SIG-M5 (cell line): ENCODE data around the gene SFMBT2.

ENCODE experiments used
- DNase-seq: peaks from one replicate; lab custom pipeline; 2025; lab: John Stamatoyannopoulos, UW

The SFMBT2 gene

DNA sequence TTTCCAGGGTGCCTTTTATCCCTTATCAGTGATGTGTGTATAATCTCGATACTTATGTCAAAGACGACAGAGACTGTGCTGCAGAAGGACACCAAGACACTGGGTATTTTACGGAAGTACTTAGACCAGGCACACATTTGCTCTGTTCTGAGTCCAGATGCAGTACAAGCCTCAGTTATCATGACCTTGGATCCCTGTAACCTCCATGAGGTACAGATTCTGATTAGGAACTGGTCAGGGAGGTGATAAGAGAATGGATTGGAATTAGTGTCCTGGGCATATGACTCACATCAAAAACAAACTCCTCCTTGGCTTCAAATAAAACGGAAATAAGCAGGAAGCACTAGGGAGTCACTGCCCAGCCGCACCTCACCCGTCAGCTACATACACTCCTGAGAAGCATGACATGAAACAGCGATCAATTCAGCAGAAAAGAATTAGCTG is 146.5 kb downstream of the SFMBT2 start:
- DNase-seq, result no peak

DNA sequence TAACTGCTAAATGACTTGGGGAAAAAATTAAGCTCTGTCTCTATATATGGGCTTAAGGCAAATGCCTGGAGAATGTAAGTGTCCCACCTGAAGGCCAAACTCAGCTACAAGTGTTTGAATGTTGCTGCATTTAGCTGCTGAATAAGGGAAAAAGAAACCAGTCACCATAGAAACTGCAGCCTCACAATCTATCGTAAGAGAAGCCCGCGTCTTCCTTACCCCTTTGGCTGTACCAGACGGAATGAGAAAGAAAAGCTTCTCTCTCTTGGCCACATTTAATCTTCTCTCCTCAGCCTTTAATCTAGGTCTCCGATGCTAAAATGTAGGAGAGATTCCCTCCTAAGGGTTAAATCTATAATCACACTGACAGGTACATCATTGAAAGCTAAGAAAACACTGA is 147.2 kb downstream of the SFMBT2 start:
- no peak for DNase-seq

GRCh38 chr10:7261351-7261750 is 149.5 kb downstream of the SFMBT2 start:
- no peak for DNase-seq

DNA sequence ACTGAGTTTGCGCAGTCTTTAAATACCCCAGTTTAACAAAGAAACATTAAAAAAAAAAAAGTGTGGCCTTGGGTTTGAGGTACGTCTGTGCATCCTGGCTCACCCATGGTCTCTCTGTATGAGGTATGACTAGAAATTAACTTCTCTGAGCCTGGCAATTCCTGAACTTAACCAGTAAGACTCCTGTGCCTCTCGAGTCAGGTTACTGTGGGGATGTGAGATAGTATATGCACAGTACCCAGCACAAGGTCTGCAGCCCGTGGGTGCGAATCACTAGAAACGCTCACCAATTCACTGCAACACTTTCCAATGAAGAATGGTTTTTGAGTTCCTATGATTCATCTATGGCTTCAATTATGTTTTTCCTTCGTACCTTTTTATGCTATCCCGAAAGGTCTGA is 149.9 kb downstream of the SFMBT2 start:
- DNase-seq, result no peak

GRCh38 chr10:7260412-7260900 is 150.4 kb downstream of the SFMBT2 start:
- no peak for DNase-seq

- no peak for DNase-seq
Observed at GRCh38 chr10:7258948-7259523, 151.8 kb downstream of the SFMBT2 start.

- DNase-seq, result no peak
Observed at GRCh38 chr10:7255517-7255916, 155.3 kb downstream of the SFMBT2 start.

GRCh38 chr10:7251696-7252465 is 159.0 kb downstream of the SFMBT2 start:
- no peak for DNase-seq

GRCh38 chr10:7250236-7250635 is 160.6 kb downstream of the SFMBT2 start:
- DNase-seq, result no peak

DNA sequence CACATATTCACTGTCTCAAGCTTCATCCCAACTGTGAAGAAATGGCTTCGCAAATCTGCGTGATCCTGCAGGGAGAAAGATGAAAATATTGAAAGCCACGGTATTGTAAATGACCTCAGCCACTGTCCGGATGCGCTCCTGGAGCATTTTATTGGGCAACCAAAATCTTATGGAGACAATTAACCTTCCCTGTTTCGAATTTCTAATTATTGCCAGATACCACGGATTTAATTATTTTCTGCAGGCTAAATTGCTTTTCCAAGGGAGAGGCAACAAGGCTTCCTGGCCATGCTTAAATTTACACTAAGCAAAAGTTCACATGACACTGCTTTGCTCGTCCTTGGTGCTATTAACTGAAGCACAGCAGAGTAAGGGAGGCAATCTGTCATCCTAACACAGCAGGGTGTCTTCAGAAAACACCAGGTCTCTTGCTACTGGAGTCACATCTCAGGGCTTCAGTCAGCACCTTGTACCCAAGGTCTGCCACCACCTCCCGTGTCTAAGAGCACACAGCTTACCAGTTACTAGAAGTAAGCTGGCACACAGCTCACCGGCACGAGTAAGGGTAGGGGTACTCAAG is 162.2 kb downstream of the SFMBT2 start:
- DNase-seq, result no peak

- no peak for DNase-seq
Observed at GRCh38 chr10:7248148-7248547, 162.7 kb downstream of the SFMBT2 start.

DNA sequence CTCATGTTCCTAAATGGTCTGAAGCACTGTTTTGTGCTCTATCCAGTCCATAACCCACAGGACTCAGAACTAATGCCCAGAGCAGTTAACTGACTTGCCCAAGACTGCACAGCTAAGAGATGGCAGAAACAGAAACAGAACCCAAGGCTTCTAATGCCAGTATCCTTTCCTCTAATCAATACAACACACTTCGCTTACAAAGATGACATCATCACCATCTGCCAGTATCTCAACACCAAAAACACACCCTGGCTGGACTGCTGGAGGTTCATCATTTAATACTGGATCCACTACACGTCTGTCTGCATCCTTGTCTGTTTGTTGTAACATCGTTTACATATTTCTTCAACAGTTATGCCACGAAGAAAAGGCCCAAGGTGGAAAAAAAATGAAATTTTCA is 165.3 kb downstream of the SFMBT2 start:
- DNase-seq, result no peak

DNA sequence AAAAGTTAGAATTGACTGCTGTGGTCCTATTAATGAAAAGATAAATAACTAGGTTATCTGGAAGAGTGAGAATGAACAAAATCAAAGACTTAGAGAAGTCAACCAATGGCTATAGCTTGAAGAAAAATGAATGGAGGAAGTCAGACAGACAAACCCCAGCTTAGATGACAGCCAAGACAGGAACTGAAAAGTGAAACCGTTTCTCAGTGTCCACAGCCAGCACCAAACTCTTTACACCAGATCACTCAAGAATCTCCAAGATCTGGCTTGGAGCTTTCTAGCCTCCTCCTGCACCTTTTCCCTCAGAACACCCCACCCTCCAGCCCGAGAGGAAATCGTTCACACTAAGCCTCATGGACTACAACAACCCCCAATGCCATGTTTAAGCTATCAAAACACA is 167.0 kb downstream of the SFMBT2 start:
- DNase-seq, result no peak

DNA sequence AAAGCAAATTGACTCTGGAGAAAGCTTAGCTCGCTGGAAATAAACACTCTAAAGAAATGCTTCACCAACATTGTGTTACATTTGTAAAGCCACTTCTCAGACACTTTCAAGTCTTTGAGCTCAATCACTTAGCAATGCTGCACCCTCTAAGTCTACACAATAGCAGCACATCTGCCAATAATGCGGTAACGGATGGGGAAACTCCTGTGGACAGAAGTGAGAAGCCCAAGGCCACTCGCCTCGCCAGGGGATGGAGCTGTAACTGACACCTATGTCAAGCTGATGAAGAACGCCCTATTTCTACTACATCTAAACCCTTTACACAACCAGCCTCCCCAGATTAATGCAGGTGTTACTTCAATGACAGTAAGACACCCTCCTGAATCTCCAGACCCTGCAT is 167.7 kb downstream of the SFMBT2 start:
- DNase-seq, result no peak

DNA sequence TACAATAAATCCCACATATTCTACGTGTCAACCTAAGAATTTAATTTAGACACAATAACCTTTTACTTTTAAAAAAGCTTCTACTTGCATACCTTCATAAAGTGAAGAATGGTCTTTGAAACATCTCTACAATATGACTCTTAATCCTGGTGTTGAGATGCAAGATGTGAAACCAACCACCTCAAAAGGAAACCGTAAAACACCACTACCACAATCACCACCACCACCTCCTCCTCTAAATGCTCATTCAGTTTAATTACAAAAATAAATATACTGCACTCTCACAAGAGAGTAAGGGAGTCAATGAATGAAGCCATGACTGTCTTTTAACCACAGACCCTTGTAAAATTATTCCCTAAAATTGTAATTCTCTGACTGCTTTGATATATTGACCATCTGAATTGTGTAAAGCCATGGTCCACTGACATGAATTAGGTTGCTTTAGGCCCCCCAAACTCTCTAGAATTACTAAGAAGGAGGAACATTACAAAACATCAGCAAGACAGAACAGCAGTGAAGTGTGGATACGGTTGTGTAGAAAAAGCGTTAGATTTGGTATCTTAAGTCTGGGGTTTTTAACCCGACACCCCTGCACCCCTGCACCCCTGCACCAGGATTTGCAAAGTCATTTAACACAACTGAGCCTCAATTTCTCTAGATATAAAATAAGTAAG is 171.4 kb downstream of the SFMBT2 start:
- DNase-seq, result no peak

GRCh38 chr10:7235376-7235775 is 175.5 kb downstream of the SFMBT2 start:
- no peak for DNase-seq

GRCh38 chr10:7234109-7234508 is 176.7 kb downstream of the SFMBT2 start:
- no peak for DNase-seq

- DNase-seq, result no peak
Observed at GRCh38 chr10:7233259-7233991, 177.4 kb downstream of the SFMBT2 start.

DNA sequence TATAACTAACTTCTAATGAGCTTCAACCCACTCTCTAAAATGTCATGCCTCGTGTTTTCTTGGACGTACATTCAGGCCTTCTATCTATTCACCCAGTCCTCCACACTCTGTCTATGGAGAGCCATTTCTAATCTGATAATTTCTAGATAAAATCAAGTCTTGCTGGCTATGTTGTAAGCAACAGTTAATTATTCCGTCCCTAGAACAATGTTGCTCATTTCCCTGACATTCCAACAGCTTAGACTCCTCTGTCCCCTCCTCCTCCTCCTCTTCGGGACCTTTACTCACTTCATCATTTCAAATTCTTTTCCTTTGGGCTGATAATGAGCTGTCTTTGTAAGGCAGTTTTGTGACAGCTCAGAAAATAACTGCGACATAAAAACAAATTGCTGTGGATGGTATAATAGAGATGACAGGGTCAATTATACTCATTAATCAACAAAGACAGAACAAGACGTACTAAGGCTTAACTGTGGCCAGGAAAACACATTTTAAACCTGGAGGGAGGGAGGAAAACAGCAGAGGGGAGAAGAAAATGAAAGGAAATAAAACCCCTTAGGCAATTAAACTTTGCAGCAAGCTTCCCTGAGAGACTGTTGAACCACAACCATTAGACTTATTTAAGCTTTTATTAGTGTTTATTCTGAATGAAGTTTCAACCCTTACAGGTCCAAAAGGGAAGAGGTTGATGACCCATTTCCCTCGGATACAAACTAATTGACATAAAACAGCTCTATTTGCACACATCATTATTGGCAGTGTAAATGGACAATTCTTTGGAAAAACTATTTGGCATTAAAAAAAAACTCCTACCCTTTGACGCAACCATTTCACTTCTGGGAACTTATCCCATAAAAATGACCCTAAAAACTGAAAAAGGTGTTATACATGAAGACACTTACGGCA is 179.1 kb downstream of the SFMBT2 start:
- DNase-seq, result no peak

DNA sequence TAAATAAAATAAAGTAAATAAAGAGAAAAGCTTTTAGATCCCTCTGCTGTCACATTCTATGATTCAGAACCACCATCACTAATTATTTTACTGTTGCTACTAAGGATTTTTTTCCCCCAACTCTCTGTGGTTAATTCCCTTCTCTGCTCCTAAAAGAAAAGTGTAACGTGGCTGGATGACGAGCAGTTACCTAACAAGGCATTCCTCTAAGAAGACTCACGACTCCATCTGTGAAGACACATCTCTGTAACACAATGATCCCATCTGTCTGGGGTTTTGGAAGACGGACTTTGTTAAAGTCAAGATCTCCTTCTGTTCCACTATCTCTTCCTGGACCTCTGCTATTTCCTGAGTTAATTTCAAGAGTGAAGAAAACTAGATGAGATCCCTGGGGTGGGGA is 179.9 kb downstream of the SFMBT2 start:
- DNase-seq, result no peak

- no peak for DNase-seq
Observed at GRCh38 chr10:7230036-7230435, 180.8 kb downstream of the SFMBT2 start.
